Measurements from ENCODE around the gene UQCRHL. TPM values are rescaled to one million over a fixed set of nuclear protein-coding genes. Genes with fewer than 3 reads are reported as not detected.
"Not testable (repeated sequence)": the region's sequence is repeated elsewhere in the genome, so short reads cannot be mapped to it uniquely, and the experiment has no call there.

Gene UQCRHL
- total and polyA plus RNA-seq, 10 of the 15 experiments (the other 5 are each of a cell fraction or from before 2014, with no cell fraction given): 1.4 to 17.3 (median 5.7) TPM

- ChIA-PET SMC1A (ENCODE audit: uncharacterized antibody, unreplicated experiment) (interaction anchor here (1.0 to 1.3 kb wide), 2 partner anchors 15 to 143 kb away, joined by 3 to 4 read pairs; no protein-coding TSS in a partner anchor), CTCF (interaction anchor here (1.1 to 2.6 kb wide), 2 partner anchors 15 to 53 kb away, joined by 4 to 16 read pairs; no protein-coding TSS in a partner anchor), POLR2A (no interaction called here), RAD21 (ENCODE audit: unreplicated experiment) (interaction anchor here (1.4 kb wide), 1 partner anchor 15 kb away, joined by 3 read pairs; no protein-coding TSS in a partner anchor)
- peaks cover 27% of the 10 kb centered on the region for H3K4me1 ChIP-seq (ENCODE audit: control insufficient read depth, insufficient read depth, low read length)
- 41% methylated on average over 1 of the region's 1 CpG for WGBS (ENCODE audit: insufficient coverage, insufficient replicate concordance, low lambda C conversion rate, missing lambda C conversion rate)
- BruUV-seq (replicated peaks): no TSS peak
- ATAC-seq (no peak), FAIRE-seq (no peak), DNase-seq (ENCODE audit: low read depth, low spot score) (no peak)
- H4K20me1 ChIP-seq (ENCODE audit: control insufficient read depth, insufficient read depth): no peaks in the 10 kb centered on the region
- intact Hi-C loops (cut with micrococcal nuclease; ENCODE audit: unreplicated experiment): no loop called here
- no peaks in the 10 kb centered on the region for H3K9me3 ChIP-seq (replicated peaks; ENCODE audit: control insufficient read depth, insufficient read depth, low read length)
- no peaks in the 10 kb centered on the region for H3K36me3 ChIP-seq (ENCODE audit: control insufficient read depth in 2 of 2, insufficient read depth in 2 of 2, low read length in 1 of 2)
- no peak overlapping the region for H3K4me3 ChIP-seq
- H3K79me2 ChIP-seq (ENCODE audit: control insufficient read depth, insufficient read depth, low read length): peaks cover 20% of the 10 kb centered on the region
- H2AFZ ChIP-seq (ENCODE audit: control insufficient read depth, low read depth, low read length): no peak overlapping the region
- no peaks in the 10 kb centered on the region for H3K27me3 ChIP-seq (replicated peaks in 1 of 2; ENCODE audit: control insufficient read depth in 2 of 2, insufficient read depth in 2 of 2, low read length in 1 of 2)
- peak overlapping the region; percentile 65 for H3K4me2 ChIP-seq (ENCODE audit: control insufficient read depth, insufficient read depth)
- no peak overlapping the region for H3K27ac ChIP-seq (ENCODE audit: control insufficient read depth, insufficient read depth)
- no peak overlapping the region for H3K9ac ChIP-seq (ENCODE audit: control insufficient read depth, insufficient read depth, low read length)
- TF ChIP-seq CHD1 (IDR thresholded peaks at IDR 0.05; ENCODE audit: low read depth, low read length) (no peak), ATF7 (IDR thresholded peaks at IDR 0.05; ENCODE audit: low read depth) (no peak), ZBED1 (IDR thresholded peaks at IDR 0.05; ENCODE audit: borderline replicate concordance) (no peak), CBX3 (IDR thresholded peaks at IDR 0.05; ENCODE audit: borderline replicate concordance, low read depth) (no peak), PML (IDR thresholded peaks at IDR 0.05; ENCODE audit: low read length) (no peak), CREB1 (IDR thresholded peaks at IDR 0.05; ENCODE audit: low read depth) (no peak), ZNF24 (IDR thresholded peaks at IDR 0.05) (no peak), TBL1XR1 (IDR thresholded peaks at IDR 0.05; ENCODE audit: low read depth, low read length) (no peak), NR2C1 (IDR thresholded peaks at IDR 0.05) (no peak), ELK1 (IDR thresholded peaks at IDR 0.05; ENCODE audit: low read depth, low read length) (no peak), SP1 (IDR thresholded peaks at IDR 0.05; ENCODE audit: low read depth, low read length) (no peak)
- in situ Hi-C loops (cut with MboI): no loop called here
Observed at GRCh38 chr1:15830258-15830657, 22.8 kb upstream of the UQCRHL start.

- FAIRE-seq; BruUV-seq (replicated peaks); in situ Hi-C loops (cut with MboI); H2AFZ ChIP-seq (ENCODE audit: control insufficient read depth, low read depth, low read length); POLR2A ChIA-PET; H3K9me3 ChIP-seq (replicated peaks; ENCODE audit: control insufficient read depth, insufficient read depth, low read length); ATAC-seq; H4K20me1 ChIP-seq (ENCODE audit: control insufficient read depth, insufficient read depth); H3K4me3 ChIP-seq; H3K27me3 ChIP-seq (replicated peaks in 1 of 2; ENCODE audit: control insufficient read depth in 2 of 2, insufficient read depth in 2 of 2, low read length in 1 of 2); H3K36me3 ChIP-seq (ENCODE audit: control insufficient read depth in 2 of 2, insufficient read depth in 2 of 2, low read length in 1 of 2); DNase-seq (ENCODE audit: low read depth, low spot score); intact Hi-C loops (cut with micrococcal nuclease; ENCODE audit: unreplicated experiment); H3K9ac ChIP-seq (ENCODE audit: control insufficient read depth, insufficient read depth, low read length); H3K4me2 ChIP-seq (ENCODE audit: control insufficient read depth, insufficient read depth); H3K27ac ChIP-seq (ENCODE audit: control insufficient read depth, insufficient read depth): not testable (repeated sequence)
- ChIA-PET SMC1A (ENCODE audit: uncharacterized antibody, unreplicated experiment) (interaction anchor here (1.3 kb wide), 1 partner anchor 14 kb away, joined by 4 read pairs; no protein-coding TSS in a partner anchor), CTCF (interaction anchor here (1.1 kb wide), 1 partner anchor 177 kb away, joined by 3 read pairs; no protein-coding TSS in a partner anchor), RAD21 (ENCODE audit: unreplicated experiment) (interaction anchor here (1.4 kb wide), 1 partner anchor 13 kb away, joined by 3 read pairs; no protein-coding TSS in a partner anchor)
- 90% methylated on average over 12 of the region's 14 CpGs for WGBS (ENCODE audit: insufficient coverage, insufficient replicate concordance, low lambda C conversion rate, missing lambda C conversion rate)
- H3K79me2 ChIP-seq (ENCODE audit: control insufficient read depth, insufficient read depth, low read length): peaks cover 16% of the 10 kb centered on the region
- H3K4me1 ChIP-seq (ENCODE audit: control insufficient read depth, insufficient read depth, low read length): peaks cover 27% of the 10 kb centered on the region
Observed at GRCh38 chr1:15828931-15829330, 21.5 kb upstream of the UQCRHL start.

- H3K9ac ChIP-seq (ENCODE audit: control insufficient read depth, insufficient read depth, low read length); CTCF ChIA-PET; H3K36me3 ChIP-seq (ENCODE audit: control insufficient read depth in 2 of 2, insufficient read depth in 2 of 2, low read length in 1 of 2); H3K9me3 ChIP-seq (replicated peaks; ENCODE audit: control insufficient read depth, insufficient read depth, low read length); intact Hi-C loops (cut with micrococcal nuclease; ENCODE audit: unreplicated experiment); in situ Hi-C loops (cut with MboI); H2AFZ ChIP-seq (ENCODE audit: control insufficient read depth, low read depth, low read length); H3K4me3 ChIP-seq; H4K20me1 ChIP-seq (ENCODE audit: control insufficient read depth, insufficient read depth); H3K27ac ChIP-seq (ENCODE audit: control insufficient read depth, insufficient read depth); ATAC-seq; BruUV-seq (replicated peaks); H3K4me2 ChIP-seq (ENCODE audit: control insufficient read depth, insufficient read depth); RAD21 ChIA-PET (ENCODE audit: unreplicated experiment); FAIRE-seq; H3K79me2 ChIP-seq (ENCODE audit: control insufficient read depth, insufficient read depth, low read length); DNase-seq (ENCODE audit: low read depth, low spot score); H3K27me3 ChIP-seq (replicated peaks in 1 of 2; ENCODE audit: control insufficient read depth in 2 of 2, insufficient read depth in 2 of 2, low read length in 1 of 2); SMC1A ChIA-PET (ENCODE audit: uncharacterized antibody, unreplicated experiment): not testable (repeated sequence)
- H3K4me1 ChIP-seq (ENCODE audit: control insufficient read depth, insufficient read depth, low read length): peaks cover 23% of the 10 kb centered on the region
- WGBS (ENCODE audit: insufficient coverage, insufficient replicate concordance, low lambda C conversion rate, missing lambda C conversion rate): 88% methylated on average over 12 of the region's 15 CpGs
- POLR2A ChIA-PET: interaction anchor here (0.6 kb wide), 1 partner anchor 9 kb away, joined by 3 read pairs; no protein-coding TSS in a partner anchor
Observed at GRCh38 chr1:15827567-15827966, 20.1 kb upstream of the UQCRHL start.
